ENCODE results near the gene P2RY14. TPM values are rescaled to one million over a fixed set of nuclear protein-coding genes. Genes with fewer than 3 reads are reported as not detected.

Gene P2RY14
- total RNA-seq, 2 experiments from 2014 or later = 0.60 to 0.63 TPM

GRCh38 chr3:151198849-151199248, 79.5 kb downstream of the P2RY14 start:
- no peaks in the 10 kb centered on the region for H3K27me3 Mint-ChIP-seq (ENCODE audit: low read depth)
- POLR2A ChIA-PET = interaction anchor here (0.8 to 5.6 kb wide), 3 partner anchors 12 to 436 kb away, joined by 3 to 51 read pairs (median 34); partner anchors contain the start of gene SIAH2
- H3K9me3 Mint-ChIP-seq (ENCODE audit: insufficient read depth) = peaks cover 13% of the 10 kb centered on the region
- H3K4me1 Mint-ChIP-seq (ENCODE audit: low read depth) = peaks cover 32% of the 10 kb centered on the region
- ATAC-seq (no peak), DNase-seq (no peak)
- CTCF ChIA-PET = interaction anchor here (1.1 to 7.6 kb wide), 8 partner anchors 9 to 128 kb away, joined by 3 to 65 read pairs (median 6); no protein-coding TSS in a partner anchor
- H3K27ac Mint-ChIP-seq = peak overlapping the region; percentile 18
- peaks cover 75% of the 10 kb centered on the region for H3K36me3 Mint-ChIP-seq (ENCODE audit: low read depth)
- peak overlapping the region; percentile 87 for H3K4me3 Mint-ChIP-seq

GRCh38 chr3:151197981-151198767, 80.2 kb downstream of the P2RY14 start:
- ChIA-PET POLR2A (interaction anchor here (0.8 to 5.6 kb wide), 3 partner anchors 9 to 14 kb away, joined by 3 to 51 read pairs (median 4); no protein-coding TSS in a partner anchor), CTCF (interaction anchor here (0.8 to 7.6 kb wide), 7 partner anchors 9 to 30 kb away, joined by 3 to 65 read pairs (median 5); no protein-coding TSS in a partner anchor)
- peaks cover 78% of the 10 kb centered on the region for H3K36me3 Mint-ChIP-seq (ENCODE audit: low read depth)
- no peak for ATAC-seq
- H3K27me3 Mint-ChIP-seq (ENCODE audit: low read depth) = no peaks in the 10 kb centered on the region
- no peak for DNase-seq
- H3K27ac Mint-ChIP-seq = no peak overlapping the region
- H3K9me3 Mint-ChIP-seq (ENCODE audit: insufficient read depth) = peaks cover 13% of the 10 kb centered on the region
- peaks cover 31% of the 10 kb centered on the region for H3K4me1 Mint-ChIP-seq (ENCODE audit: low read depth)
- H3K4me3 Mint-ChIP-seq = peak overlapping the region; percentile 87

DNA sequence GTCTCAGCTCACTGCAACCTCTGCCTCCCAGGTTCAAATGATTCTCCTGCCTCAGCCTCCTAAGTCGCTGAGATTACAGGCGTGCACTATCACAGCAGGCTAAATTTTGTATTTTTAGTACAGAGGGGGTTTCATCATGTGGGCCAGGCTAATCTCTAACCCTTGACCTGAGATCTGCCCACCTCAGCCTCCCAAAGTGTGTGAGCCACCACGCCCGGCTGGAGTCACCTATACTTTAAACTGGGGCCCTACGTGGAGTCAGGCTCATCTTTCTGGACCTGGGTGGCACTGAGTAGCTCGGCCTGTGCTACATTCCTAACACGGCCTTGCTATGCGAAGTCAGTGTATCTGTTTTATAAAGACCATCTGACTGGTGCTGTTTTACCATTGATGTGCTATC, 81.1 kb downstream of the P2RY14 start:
- Mint-ChIP-seq H3K4me1 (ENCODE audit: low read depth) (peaks cover 31% of the 10 kb centered on the region), H3K27ac (no peak overlapping the region)
- no peak for ATAC-seq

DNA sequence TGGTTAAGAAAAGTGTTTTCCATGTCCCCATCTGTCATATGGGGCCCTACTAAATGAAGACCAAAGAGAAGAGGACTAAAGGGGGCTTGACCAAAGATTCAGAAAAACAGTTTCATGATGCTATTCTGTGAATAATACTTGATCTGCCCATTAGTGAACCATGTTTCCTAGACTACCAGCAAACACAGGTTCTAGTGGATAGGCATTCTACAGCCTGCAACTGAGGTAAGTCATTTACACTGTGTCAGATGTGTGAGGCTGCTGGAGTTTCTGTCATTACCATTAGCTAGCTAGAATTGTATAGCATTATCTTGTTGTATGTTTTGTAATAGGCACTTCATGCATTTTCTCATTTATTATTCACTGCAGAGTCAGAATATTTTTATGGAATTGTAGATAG, 81.9 kb downstream of the P2RY14 start:
- CTCF ChIA-PET = interaction anchor here (1.0 to 2.2 kb wide), 8 partner anchors 10 to 86 kb away, joined by 3 to 13 read pairs (median 4); no protein-coding TSS in a partner anchor
- peak overlapping the region; percentile 4 for H3K27ac Mint-ChIP-seq
- H3K4me1 Mint-ChIP-seq (ENCODE audit: low read depth) = peaks cover 31% of the 10 kb centered on the region

More for the DNA sequence above, 81.1 kb downstream of the P2RY14 start:
- Mint-ChIP-seq H3K4me3 (no peak overlapping the region), H3K9me3 (ENCODE audit: insufficient read depth) (peaks cover 13% of the 10 kb centered on the region), H3K36me3 (ENCODE audit: low read depth) (peaks cover 76% of the 10 kb centered on the region), H3K27me3 (ENCODE audit: low read depth) (no peaks in the 10 kb centered on the region)
- ChIA-PET CTCF (interaction anchor here (0.8 to 6.0 kb wide), 8 partner anchors 8 to 29 kb away, joined by 3 to 33 read pairs (median 6); no protein-coding TSS in a partner anchor), POLR2A (interaction anchor here (1.0 to 1.2 kb wide), 2 partner anchors 8 to 11 kb away, joined by 4 to 6 read pairs; no protein-coding TSS in a partner anchor)
- DNase-seq = no peak

GRCh38 chr3:151195826-151196225, 82.5 kb downstream of the P2RY14 start:
- no peak for ATAC-seq
- Mint-ChIP-seq H3K9me3 (ENCODE audit: insufficient read depth) (peaks cover 18% of the 10 kb centered on the region), H3K27me3 (ENCODE audit: low read depth) (no peaks in the 10 kb centered on the region), H3K4me1 (ENCODE audit: low read depth) (peaks cover 33% of the 10 kb centered on the region), H3K4me3 (no peak overlapping the region), H3K36me3 (ENCODE audit: low read depth) (peaks cover 67% of the 10 kb centered on the region), H3K27ac (peak overlapping the region; percentile 4)
- POLR2A ChIA-PET = interaction anchor here (1.3 kb wide), 1 partner anchor 25 kb away, joined by 3 read pairs; no protein-coding TSS in a partner anchor
- CTCF ChIA-PET = interaction anchor here (0.7 to 2.2 kb wide), 10 partner anchors 9 to 87 kb away, joined by 3 to 13 read pairs (median 4); no protein-coding TSS in a partner anchor
- no peak for DNase-seq

More for the DNA sequence above, 81.9 kb downstream of the P2RY14 start:
- Mint-ChIP-seq H3K27me3 (ENCODE audit: low read depth) (no peaks in the 10 kb centered on the region), H3K9me3 (ENCODE audit: insufficient read depth) (peaks cover 13% of the 10 kb centered on the region), H3K36me3 (ENCODE audit: low read depth) (peaks cover 69% of the 10 kb centered on the region), H3K4me3 (no peak overlapping the region)
- POLR2A ChIA-PET = interaction anchor here (1.2 to 1.3 kb wide), 2 partner anchors 10 to 25 kb away, joined by 3 to 6 read pairs; no protein-coding TSS in a partner anchor
- ATAC-seq (no peak), DNase-seq (no peak)

GRCh38 chr3:151192545-151192944, 85.8 kb downstream of the P2RY14 start:
- Mint-ChIP-seq H3K36me3 (ENCODE audit: low read depth) (peaks cover 40% of the 10 kb centered on the region), H3K4me3 (no peak overlapping the region), H3K27ac (no peak overlapping the region), H3K9me3 (ENCODE audit: insufficient read depth) (peaks cover 22% of the 10 kb centered on the region), H3K4me1 (ENCODE audit: low read depth) (peaks cover 32% of the 10 kb centered on the region), H3K27me3 (ENCODE audit: low read depth) (no peaks in the 10 kb centered on the region)
- ChIA-PET POLR2A (no interaction called here), CTCF (interaction anchor here (0.7 kb wide), 1 partner anchor 18 kb away, joined by 3 read pairs; no protein-coding TSS in a partner anchor)
- no peak for DNase-seq
- no peak for ATAC-seq

DNA sequence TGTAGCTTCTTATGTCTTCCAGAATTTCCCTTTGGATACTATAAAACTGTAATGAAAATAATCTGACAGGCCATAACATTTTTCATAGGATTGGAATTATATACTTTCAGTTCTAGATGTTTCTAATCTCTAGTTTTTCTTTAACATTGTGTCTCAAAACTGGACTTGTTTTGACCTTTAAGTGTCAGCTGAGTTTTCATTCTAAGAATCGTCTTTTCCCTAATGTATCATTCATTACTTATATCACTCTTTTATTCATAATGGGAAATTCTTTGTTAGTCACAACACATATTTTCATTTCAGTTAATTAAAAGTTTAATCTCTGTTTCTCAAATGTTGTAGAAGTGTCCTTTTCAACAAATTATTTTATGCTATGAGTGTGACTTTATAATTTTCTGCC, 87.2 kb downstream of the P2RY14 start:
- H3K4me3 Mint-ChIP-seq = no peak overlapping the region
- no peak for ATAC-seq
- H3K27ac Mint-ChIP-seq = no peak overlapping the region
- ChIA-PET POLR2A (no interaction called here), CTCF (interaction anchor here (0.6 to 0.7 kb wide), 2 partner anchors 23 to 37 kb away, joined by 3 to 4 read pairs; no protein-coding TSS in a partner anchor)
- peaks cover 31% of the 10 kb centered on the region for H3K4me1 Mint-ChIP-seq (ENCODE audit: low read depth)
- peaks cover 17% of the 10 kb centered on the region for H3K9me3 Mint-ChIP-seq (ENCODE audit: insufficient read depth)
- H3K36me3 Mint-ChIP-seq (ENCODE audit: low read depth) = peaks cover 29% of the 10 kb centered on the region
- H3K27me3 Mint-ChIP-seq (ENCODE audit: low read depth) = no peaks in the 10 kb centered on the region
- no peak for DNase-seq

DNA sequence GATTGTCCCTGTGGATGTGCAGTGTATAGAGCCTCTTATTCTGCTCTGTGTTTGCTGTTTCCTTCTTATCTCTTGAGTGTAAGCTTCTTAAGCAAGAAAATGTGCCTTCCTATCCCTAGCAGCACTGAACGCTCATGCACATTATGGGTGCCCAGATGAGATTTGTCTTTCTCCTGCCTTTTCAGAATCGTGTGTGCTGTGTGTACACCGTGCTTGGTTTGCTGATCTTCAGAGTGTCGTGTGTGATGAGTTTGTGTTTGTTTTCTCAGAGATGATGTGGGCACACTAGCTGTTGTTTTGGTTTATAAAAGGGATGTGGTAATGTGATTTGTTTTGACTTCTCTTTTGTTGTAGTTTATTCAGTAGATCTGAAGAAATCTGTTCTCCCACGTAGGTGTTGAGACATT, 95.1 kb downstream of the P2RY14 start:
- POLR2A ChIA-PET = interaction anchor here (2.1 to 6.2 kb wide), 2 partner anchors 12 to 18 kb away, joined by 6 to 51 read pairs; partner anchors contain the start of gene GPR171
- CTCF ChIA-PET = interaction anchor here (0.5 to 3.7 kb wide), 9 partner anchors 11 to 330 kb away, joined by 3 to 17 read pairs (median 7); no protein-coding TSS in a partner anchor
- H3K36me3 Mint-ChIP-seq (ENCODE audit: low read depth) = peaks cover 2% of the 10 kb centered on the region
- peak; percentile 79 for ATAC-seq
- H3K4me1 Mint-ChIP-seq (ENCODE audit: low read depth) = peaks cover 47% of the 10 kb centered on the region
- no peaks in the 10 kb centered on the region for H3K9me3 Mint-ChIP-seq (ENCODE audit: insufficient read depth)
- H3K27me3 Mint-ChIP-seq (ENCODE audit: low read depth) = no peaks in the 10 kb centered on the region
- H3K4me3 Mint-ChIP-seq = peak overlapping the region; percentile 58
- H3K27ac Mint-ChIP-seq = peak overlapping the region; percentile 81
- DNase-seq = peak; percentile 38

- Mint-ChIP-seq H3K9me3 (ENCODE audit: insufficient read depth) (no peaks in the 10 kb centered on the region), H3K4me3 (no peak overlapping the region), H3K27me3 (ENCODE audit: low read depth) (no peaks in the 10 kb centered on the region), H3K27ac (peak overlapping the region; percentile 18), H3K36me3 (ENCODE audit: low read depth) (peaks cover 2% of the 10 kb centered on the region), H3K4me1 (ENCODE audit: low read depth) (peaks cover 47% of the 10 kb centered on the region)
- ChIA-PET CTCF (interaction anchor here (1.1 to 3.7 kb wide), 8 partner anchors 11 to 31 kb away, joined by 3 to 17 read pairs (median 8); no protein-coding TSS in a partner anchor), POLR2A (interaction anchor here (2.1 to 6.2 kb wide), 2 partner anchors 11 to 19 kb away, joined by 6 to 51 read pairs; partner anchors contain the start of gene GPR171)
- DNase-seq (no peak), ATAC-seq (peak; percentile 29)
These were observed 95.8 kb downstream of the P2RY14 start for GRCh38 chr3:151182349-151183079.

- H3K27me3 Mint-ChIP-seq (ENCODE audit: low read depth) = no peaks in the 10 kb centered on the region
- no peak for DNase-seq
- H3K4me3 Mint-ChIP-seq = no peak overlapping the region
- peaks cover 31% of the 10 kb centered on the region for H3K4me1 Mint-ChIP-seq (ENCODE audit: low read depth)
- peaks cover 2% of the 10 kb centered on the region for H3K36me3 Mint-ChIP-seq (ENCODE audit: low read depth)
- ChIA-PET POLR2A (interaction anchor here (0.7 to 1.0 kb wide), 2 partner anchors 11 to 416 kb away, joined by 3 to 4 read pairs; no protein-coding TSS in a partner anchor), CTCF (interaction anchor here (0.7 to 2.9 kb wide), 4 partner anchors 8 to 49 kb away, joined by 3 to 11 read pairs (median 4); no protein-coding TSS in a partner anchor)
- H3K9me3 Mint-ChIP-seq (ENCODE audit: insufficient read depth) = no peaks in the 10 kb centered on the region
- H3K27ac Mint-ChIP-seq = no peak overlapping the region
- ATAC-seq = no peak
These were observed 100.0 kb downstream of the P2RY14 start for GRCh38 chr3:151178208-151178845.
